GM23248 (cell line): ENCODE measurements around the gene SAMD13.

Experiments
- EZH2 ChIP-seq: fragments of 200-600 bp; sonication (generic); IDR thresholded peaks from 2 replicates; pipeline ENCODE4 v1.6.1; 2018; ENCODE audit warnings: antibody characterized with exemption, mild to moderate bottlenecking; ENCODE audit not compliant: insufficient read depth, poor library complexity, severe bottlenecking
- EZH2phosphoT487 ChIP-seq: fragments of 200-600 bp; sonication (generic); IDR thresholded peaks from 2 replicates; pipeline ENCODE4 v1.6.1; 2018; ENCODE audit warnings: antibody characterized with exemption, moderate library complexity, mild to moderate bottlenecking, low read depth; ENCODE audit not compliant: insufficient read depth

DNA sequence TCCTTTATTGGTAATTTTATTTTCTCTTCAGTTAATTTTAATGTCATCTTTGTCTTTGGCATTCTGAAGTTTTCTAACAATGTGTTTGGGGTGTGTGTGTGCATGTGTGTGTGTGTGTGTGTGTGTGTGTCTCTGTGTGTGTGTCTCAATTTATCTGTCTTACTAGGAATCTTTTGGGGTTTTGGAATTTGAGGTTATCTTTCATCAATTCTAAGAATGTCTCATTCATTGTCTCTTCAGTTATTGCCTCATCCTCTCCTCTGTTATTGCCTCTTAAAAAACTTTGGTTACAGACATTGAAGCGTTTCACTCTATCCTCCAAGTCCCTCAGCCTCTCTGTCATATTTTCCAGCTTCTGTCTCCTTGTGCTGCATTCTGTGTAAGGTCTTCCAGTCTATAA, 18.1 kb upstream of the SAMD13 start:
- no peak for TF ChIP-seq EZH2phosphoT487
- no peak for TF ChIP-seq EZH2
